Measurements from ENCODE around the gene LSP1. TPM values are rescaled to one million over a fixed set of nuclear protein-coding genes. Genes with fewer than 3 reads are reported as not detected.

Gene LSP1
- total RNA-seq, 1 donor from 2014 or later = not detected

- Mint-ChIP-seq H3K4me1 (ENCODE audit: low read depth) (peaks cover 23% of the 10 kb centered on the region), H3K27me3 (peaks cover 4% of the 10 kb centered on the region), H3K36me3 (ENCODE audit: insufficient read depth) (no peaks in the 10 kb centered on the region), H3K4me3 (ENCODE audit: low read depth) (no peak overlapping the region), H3K9me3 (ENCODE audit: low read depth) (no peaks in the 10 kb centered on the region), H3K27ac (peak overlapping the region; percentile 87)
- peak; percentile 98 for TF ChIP-seq CTCF (IDR thresholded peaks at IDR 0.05; ENCODE audit: unreplicated experiment)
- DNase-seq (ENCODE audit: low spot score, unreplicated experiment) = peak; percentile 80
These were observed 20.5 kb upstream of the LSP1 start for GRCh38 chr11:1832211-1832919.

DNA sequence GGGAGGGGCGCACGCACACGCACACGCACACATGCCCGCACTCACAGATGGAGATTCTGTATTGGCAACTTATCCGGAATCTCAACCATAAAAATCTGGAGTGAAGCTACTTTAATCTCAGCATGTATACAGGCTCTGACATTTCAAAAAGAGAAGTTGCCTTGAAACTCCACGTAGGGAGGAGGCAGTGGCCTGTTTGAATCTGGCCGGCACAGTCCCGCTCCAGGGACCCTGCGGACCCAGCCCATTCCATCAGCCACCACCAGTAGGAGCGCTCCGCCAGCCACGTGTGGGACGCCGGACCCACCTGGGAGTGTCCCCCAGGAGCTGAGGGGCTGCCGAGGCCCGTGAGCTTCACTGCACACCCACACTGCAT lies 20.0 kb upstream of the LSP1 start:
- Mint-ChIP-seq H3K36me3 (ENCODE audit: insufficient read depth) (no peaks in the 10 kb centered on the region), H3K27ac (no peak overlapping the region), H3K27me3 (peaks cover 4% of the 10 kb centered on the region), H3K4me1 (ENCODE audit: low read depth) (peaks cover 23% of the 10 kb centered on the region), H3K9me3 (ENCODE audit: low read depth) (no peaks in the 10 kb centered on the region), H3K4me3 (ENCODE audit: low read depth) (no peak overlapping the region)
- DNase-seq (ENCODE audit: low spot score, unreplicated experiment) = no peak
- TF ChIP-seq CTCF (IDR thresholded peaks at IDR 0.05; ENCODE audit: unreplicated experiment) = no peak

- H3K36me3 Mint-ChIP-seq (ENCODE audit: insufficient read depth) = no peaks in the 10 kb centered on the region
- no peak overlapping the region for H3K4me3 Mint-ChIP-seq (ENCODE audit: low read depth)
- DNase-seq (ENCODE audit: low spot score, unreplicated experiment) = no peak
- H3K4me1 Mint-ChIP-seq (ENCODE audit: low read depth) = peaks cover 21% of the 10 kb centered on the region
- no peaks in the 10 kb centered on the region for H3K27me3 Mint-ChIP-seq
- no peak for TF ChIP-seq CTCF (IDR thresholded peaks at IDR 0.05; ENCODE audit: unreplicated experiment)
- no peaks in the 10 kb centered on the region for H3K9me3 Mint-ChIP-seq (ENCODE audit: low read depth)
- peak overlapping the region; percentile 94 for H3K27ac Mint-ChIP-seq
These were observed 18.7 kb upstream of the LSP1 start for GRCh38 chr11:1834062-1834610.

GRCh38 chr11:1834779-1835670 lies 17.9 kb upstream of the LSP1 start, which contains the start of gene SYT8:
TSS of gene SYT8 (plus strand) at chr11:1834990. CDS start at chr11:1835106, 116 bp downstream.
- Mint-ChIP-seq H3K36me3 (ENCODE audit: insufficient read depth) (no peaks in the 10 kb centered on the region), H3K4me3 (ENCODE audit: low read depth) (no peak within 1 kb of the TSS), H3K4me1 (ENCODE audit: low read depth) (peaks cover 21% of the 10 kb centered on the region), H3K27me3 (no peaks in the 10 kb centered on the region), H3K9me3 (ENCODE audit: low read depth) (no peaks in the 10 kb centered on the region), H3K27ac (peak within 1 kb of the TSS; percentile 94)
- no peak for DNase-seq (ENCODE audit: low spot score, unreplicated experiment)
- no peak for TF ChIP-seq CTCF (IDR thresholded peaks at IDR 0.05; ENCODE audit: unreplicated experiment)

DNA sequence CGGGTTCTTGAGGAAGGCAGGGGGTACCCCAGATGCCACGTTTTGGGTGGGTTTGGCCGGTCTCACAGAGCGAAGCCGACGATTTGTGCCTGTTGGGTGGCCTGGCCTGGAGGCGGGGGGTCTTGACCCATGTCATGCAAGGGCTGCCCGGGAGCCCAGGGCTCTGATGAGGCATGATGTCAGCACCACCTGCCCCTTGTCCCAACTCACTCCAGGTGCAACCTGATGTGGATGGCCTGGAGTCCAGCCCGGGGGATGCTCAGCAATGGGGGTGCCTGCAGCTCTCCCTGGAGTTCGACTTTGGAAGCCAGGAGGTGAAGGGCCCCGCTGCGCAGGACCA lies 17.2 kb upstream of the LSP1 start:
- no peak for DNase-seq (ENCODE audit: low spot score, unreplicated experiment)
- H3K4me3 Mint-ChIP-seq (ENCODE audit: low read depth) = no peak overlapping the region
- peaks cover 18% of the 10 kb centered on the region for H3K4me1 Mint-ChIP-seq (ENCODE audit: low read depth)
- H3K36me3 Mint-ChIP-seq (ENCODE audit: insufficient read depth) = no peaks in the 10 kb centered on the region
- no peaks in the 10 kb centered on the region for H3K9me3 Mint-ChIP-seq (ENCODE audit: low read depth)
- no peaks in the 10 kb centered on the region for H3K27me3 Mint-ChIP-seq
- TF ChIP-seq CTCF (IDR thresholded peaks at IDR 0.05; ENCODE audit: unreplicated experiment) = no peak
- no peak overlapping the region for H3K27ac Mint-ChIP-seq

Data from progenitor cell of endocrine pancreas (in vitro differentiated cells).